GM21825 (cell line): ENCODE results near the gene KIZ.

Source experiments
- ATAC-seq: cut with Tn5 transposase; IDR thresholded peaks from one replicate; pipeline ENCODE4 v1.9.1; 2021; ENCODE audit warnings: mild to moderate bottlenecking, moderate library complexity; ENCODE audit not compliant: unreplicated experiment

The KIZ gene

DNA sequence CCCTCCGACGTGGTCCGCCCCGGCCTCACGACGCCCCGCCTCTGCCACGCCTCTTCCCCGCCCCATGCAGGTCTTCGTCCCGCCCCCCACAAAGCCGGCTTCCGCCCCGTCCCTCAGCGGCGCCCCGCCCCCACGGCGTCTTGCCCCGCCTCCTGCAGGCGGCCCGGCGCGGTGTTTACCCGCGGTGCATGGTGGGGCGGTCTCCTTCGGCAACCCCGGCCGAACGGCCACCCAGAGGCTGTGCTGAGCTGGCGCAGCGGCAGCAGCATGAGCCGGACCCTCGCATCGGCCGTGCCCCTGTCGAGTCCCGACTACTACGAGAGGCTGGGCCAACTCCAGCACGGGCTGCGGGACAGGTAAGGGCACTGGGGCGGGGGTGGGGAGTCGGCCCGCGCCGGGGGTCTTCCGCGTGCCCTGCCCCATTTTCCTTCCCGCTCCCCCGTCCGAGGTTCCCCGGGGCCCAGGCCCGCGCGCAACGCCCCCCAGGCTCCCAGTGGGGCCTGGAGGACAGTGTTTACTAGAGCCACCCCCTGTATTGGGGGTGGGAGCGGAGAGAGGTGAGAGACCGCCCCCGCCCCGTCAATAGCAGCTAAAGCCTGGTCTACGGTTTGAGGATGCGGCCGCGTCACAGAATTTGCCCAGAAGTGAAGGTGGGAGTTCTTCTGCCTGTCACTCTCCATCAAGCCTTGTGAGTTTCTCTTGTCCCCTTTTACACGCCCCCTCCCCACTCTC, at the start of gene KIZ:
Gene KIZ, plus strand, starts transcription at position 234 of the 732 bp plus-strand sequence. Its CDS starts 34 bp downstream, at position 268.
- ATAC-seq: peak; percentile 98

DNA sequence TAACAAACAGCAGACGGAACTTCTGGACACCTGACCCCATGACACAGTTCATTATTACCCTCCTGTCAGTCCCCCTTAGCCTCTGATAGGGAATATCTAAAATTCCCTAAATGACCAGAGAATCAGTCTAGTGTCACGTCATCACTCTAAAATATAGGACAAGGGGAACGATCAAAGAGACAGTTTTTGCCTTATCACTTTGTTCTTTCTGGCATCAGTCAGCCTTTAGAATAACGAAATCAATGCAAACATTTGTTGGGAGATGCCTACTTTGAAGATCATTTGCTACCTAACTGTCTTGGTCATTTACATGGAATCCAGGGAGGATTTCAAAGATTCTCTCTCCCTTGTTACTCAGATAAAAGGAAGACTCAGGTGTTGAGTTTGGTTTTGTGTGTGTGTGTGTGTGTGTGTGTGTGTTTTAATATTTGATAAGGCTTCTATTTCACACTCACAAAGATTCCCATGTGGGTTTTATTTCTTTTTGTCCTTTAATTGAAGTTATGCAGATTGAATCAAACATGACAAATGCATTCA, 48.0 kb upstream of the KIZ start:
- ATAC-seq: no peak

GRCh38 chr20:21082584-21082983, 43.3 kb upstream of the KIZ start:
- ATAC-seq: no peak

DNA sequence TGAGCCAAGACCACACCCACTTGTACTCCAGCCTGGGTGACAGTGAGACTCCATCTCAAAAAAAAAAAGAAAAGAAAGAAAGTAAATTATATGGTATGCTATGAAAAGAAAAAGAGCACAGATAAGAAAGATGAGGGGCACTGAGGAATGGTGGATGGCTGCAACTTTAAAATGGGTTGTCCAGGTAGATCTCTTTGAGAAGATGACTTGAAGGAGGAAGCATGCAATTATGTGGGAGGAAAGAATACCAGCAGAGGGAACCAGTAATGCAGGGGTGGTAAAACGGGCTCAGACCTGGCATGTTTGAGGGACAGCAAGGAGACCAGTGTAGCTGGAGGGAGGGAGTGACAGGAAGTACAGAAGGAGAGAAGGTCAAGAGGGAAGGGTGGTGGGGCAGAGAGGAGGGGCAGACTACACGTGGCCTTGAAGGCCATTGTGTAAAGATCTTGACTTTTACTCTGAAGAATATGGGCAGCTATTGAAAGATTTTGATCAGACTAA, 42.0 kb upstream of the KIZ start:
- ATAC-seq: no peak

DNA sequence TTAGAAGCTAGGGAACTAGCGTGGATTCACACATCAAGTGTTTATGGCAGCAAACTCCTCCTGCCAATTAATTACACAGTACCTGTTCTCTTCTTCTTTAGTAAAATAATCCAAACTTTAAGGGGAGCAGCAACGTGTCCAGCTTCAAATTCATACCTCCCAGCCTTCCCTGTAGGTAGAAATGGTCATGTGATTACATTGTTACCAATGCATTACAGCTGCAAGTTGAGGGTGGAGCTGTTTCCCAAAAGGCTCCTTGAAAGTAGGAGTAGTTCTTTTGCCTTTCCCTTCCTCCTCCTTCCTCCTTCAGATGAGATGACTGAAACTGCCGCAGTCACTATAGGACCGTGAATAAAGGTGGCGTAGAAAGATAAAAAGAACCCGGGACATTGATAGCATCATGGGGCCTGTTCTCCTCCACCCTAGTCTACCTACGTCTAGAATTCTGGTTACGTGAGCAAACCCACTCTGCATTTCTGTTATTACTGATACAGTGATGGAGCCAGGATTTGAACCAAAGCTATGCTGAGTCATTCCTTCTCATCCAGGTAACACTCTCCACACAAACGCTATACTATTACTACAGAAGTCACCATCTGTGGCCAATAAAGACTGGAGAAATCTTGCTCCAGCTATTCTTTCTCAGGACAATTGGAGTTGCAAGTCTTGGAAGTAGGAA, 37.9 kb upstream of the KIZ start:
- ATAC-seq: no peak

- no peak for ATAC-seq
These were observed 36.5 kb upstream of the KIZ start for GRCh38 chr20:21089391-21089790.

GRCh38 chr20:21090111-21090618, 35.7 kb upstream of the KIZ start:
- no peak for ATAC-seq

DNA sequence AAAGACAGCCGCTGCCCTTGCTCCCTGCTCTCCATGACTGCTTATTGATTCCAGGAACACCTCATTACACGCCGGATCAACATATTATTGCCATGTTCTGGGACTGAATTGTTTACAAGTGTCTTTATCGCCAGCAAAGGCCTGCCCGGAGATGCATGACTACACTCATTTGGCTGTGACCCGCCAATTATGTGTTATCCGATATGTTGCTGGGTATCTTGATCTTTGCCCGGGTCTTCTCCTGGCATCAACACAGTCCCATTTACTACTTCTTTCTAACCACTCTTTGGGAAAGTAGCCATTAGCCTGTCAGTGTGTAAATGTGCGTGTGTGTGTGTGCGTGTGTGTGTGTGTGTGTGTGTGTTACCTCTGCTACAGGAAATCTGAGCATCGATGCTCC, 35.2 kb upstream of the KIZ start:
- no peak for ATAC-seq

- ATAC-seq: no peak
These were observed 33.1 kb upstream of the KIZ start for GRCh38 chr20:21092806-21093205.

DNA sequence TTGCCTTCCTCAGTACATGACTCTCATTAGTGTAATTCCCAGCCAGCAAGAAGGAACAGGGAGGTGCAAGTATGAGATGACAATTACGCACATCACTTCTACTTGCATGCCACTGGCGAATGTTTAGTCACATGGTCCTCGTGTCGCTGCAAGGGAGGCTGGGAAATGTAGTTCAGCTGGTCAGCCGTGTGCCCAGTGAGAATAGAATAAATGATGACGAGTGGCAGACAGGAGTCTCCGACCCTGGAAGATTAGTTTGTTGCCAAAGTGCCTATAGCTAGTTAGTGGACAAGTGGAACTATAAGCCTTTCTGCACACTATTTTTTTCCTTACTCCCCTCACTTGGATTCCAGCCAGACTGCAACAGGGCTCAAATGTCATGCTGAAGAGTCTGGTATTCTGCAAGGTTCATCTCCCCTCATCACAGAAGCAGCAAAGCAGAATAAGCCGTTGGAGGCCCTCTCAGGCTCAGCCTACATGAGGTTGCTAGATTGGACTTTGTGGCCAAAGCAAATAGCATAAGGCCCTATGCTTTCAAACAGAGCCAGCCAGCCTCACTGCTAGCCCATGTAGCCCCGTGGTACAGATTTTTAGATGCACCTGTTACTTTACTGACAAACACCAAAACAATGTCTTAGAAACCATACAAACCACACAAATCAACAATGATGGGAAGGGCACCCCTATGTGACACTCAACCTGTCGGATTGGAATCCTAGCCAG, 29.4 kb upstream of the KIZ start:
- ATAC-seq: no peak

GRCh38 chr20:21099751-21100577, 25.9 kb upstream of the KIZ start:
- ATAC-seq: peak; percentile 46

- ATAC-seq: no peak
These were observed 25.1 kb upstream of the KIZ start for GRCh38 chr20:21100578-21101452.

GRCh38 chr20:21101453-21101931, 24.4 kb upstream of the KIZ start:
- no peak for ATAC-seq

- ATAC-seq: no peak
These were observed 23.8 kb upstream of the KIZ start for GRCh38 chr20:21101932-21102575.

GRCh38 chr20:21102603-21103311, 23.1 kb upstream of the KIZ start:
- ATAC-seq: peak; percentile 35

GRCh38 chr20:21103582-21104465, 22.1 kb upstream of the KIZ start:
- ATAC-seq: no peak

GRCh38 chr20:21104466-21104761, 21.5 kb upstream of the KIZ start:
- no peak for ATAC-seq
